ENCODE measurements around the gene KLHDC7A. TPM values are rescaled to one million over a fixed set of nuclear protein-coding genes. Genes with fewer than 3 reads are reported as not detected.

The KLHDC7A gene
- total RNA-seq, 2 donors from 2014 or later: not detected

GRCh38 chr1:18486195-18486594, 5.5 kb downstream of the KLHDC7A start:
- DNase-seq (ENCODE audit: low spot score) (no peak), ATAC-seq (ENCODE audit: insufficient number of reproducible peaks, low FRiP score, low read depth) (no peak)
- Histone ChIP-seq H3K27me3 (replicated peaks; ENCODE audit: insufficient read depth) (no peaks in the 10 kb centered on the region), H3K4me1 (ENCODE audit: control insufficient read depth in 1 of 2, low read depth in 2 of 2) (no peaks in the 10 kb centered on the region), H3K36me3 (no peaks in the 10 kb centered on the region), H3K27ac (no peak overlapping the region), H3K4me3 (no peak overlapping the region), H3K9me3 (no peaks in the 10 kb centered on the region)
- no peak for TF ChIP-seq CTCF (IDR thresholded peaks at IDR 0.05)

GRCh38 chr1:18489417-18490143, 8.8 kb downstream of the KLHDC7A start:
- ATAC-seq (ENCODE audit: insufficient number of reproducible peaks, low FRiP score, low read depth) (no peak), DNase-seq (ENCODE audit: low spot score) (no peak)
- Histone ChIP-seq H3K4me1 (ENCODE audit: control insufficient read depth in 1 of 2, low read depth in 2 of 2) (no peaks in the 10 kb centered on the region), H3K27me3 (replicated peaks; ENCODE audit: insufficient read depth) (no peaks in the 10 kb centered on the region), H3K27ac (no peak overlapping the region), H3K4me3 (no peak overlapping the region), H3K36me3 (no peaks in the 10 kb centered on the region), H3K9me3 (no peaks in the 10 kb centered on the region)
- no peak for TF ChIP-seq CTCF (IDR thresholded peaks at IDR 0.05)

GRCh38 chr1:18491168-18491567, 10.4 kb downstream of the KLHDC7A start:
- no peak for DNase-seq (ENCODE audit: low spot score)
- TF ChIP-seq CTCF (IDR thresholded peaks at IDR 0.05): no peak
- H3K27ac ChIP-seq: no peak overlapping the region
- no peaks in the 10 kb centered on the region for H3K36me3 ChIP-seq
- no peaks in the 10 kb centered on the region for H3K27me3 ChIP-seq (replicated peaks; ENCODE audit: insufficient read depth)
- no peaks in the 10 kb centered on the region for H3K4me1 ChIP-seq (ENCODE audit: control insufficient read depth in 1 of 2, low read depth in 2 of 2)
- no peak overlapping the region for H3K4me3 ChIP-seq
- no peaks in the 10 kb centered on the region for H3K9me3 ChIP-seq
- no peak for ATAC-seq (ENCODE audit: insufficient number of reproducible peaks, low FRiP score, low read depth)

GRCh38 chr1:18494304-18494703, 13.6 kb downstream of the KLHDC7A start:
- ATAC-seq (ENCODE audit: insufficient number of reproducible peaks, low FRiP score, low read depth) (no peak), DNase-seq (ENCODE audit: low spot score) (no peak)
- H3K36me3 ChIP-seq: no peaks in the 10 kb centered on the region
- no peak overlapping the region for H3K4me3 ChIP-seq
- H3K27me3 ChIP-seq (replicated peaks; ENCODE audit: insufficient read depth): no peaks in the 10 kb centered on the region
- TF ChIP-seq CTCF (IDR thresholded peaks at IDR 0.05): no peak
- H3K27ac ChIP-seq: no peak overlapping the region
- no peaks in the 10 kb centered on the region for H3K4me1 ChIP-seq (ENCODE audit: control insufficient read depth in 1 of 2, low read depth in 2 of 2)
- H3K9me3 ChIP-seq: no peaks in the 10 kb centered on the region

GRCh38 chr1:18495635-18496034, 14.9 kb downstream of the KLHDC7A start:
- no peaks in the 10 kb centered on the region for H3K36me3 ChIP-seq
- H3K9me3 ChIP-seq: no peaks in the 10 kb centered on the region
- no peak overlapping the region for H3K4me3 ChIP-seq
- no peak for ATAC-seq (ENCODE audit: insufficient number of reproducible peaks, low FRiP score, low read depth)
- H3K27ac ChIP-seq: no peak overlapping the region
- DNase-seq (ENCODE audit: low spot score): no peak
- no peak for TF ChIP-seq CTCF (IDR thresholded peaks at IDR 0.05)
- H3K27me3 ChIP-seq (replicated peaks; ENCODE audit: insufficient read depth): no peaks in the 10 kb centered on the region
- no peaks in the 10 kb centered on the region for H3K4me1 ChIP-seq (ENCODE audit: control insufficient read depth in 1 of 2, low read depth in 2 of 2)
